ENCODE data around the gene CERCAM. TPM values are rescaled to one million over a fixed set of nuclear protein-coding genes. Genes with fewer than 3 reads are reported as not detected.
A peak's percentile ranks its signal among the peaks of the same experiment; 100 is the strongest.

CERCAM gene
- total and polyA plus RNA-seq, 12 donors, result 3.5 to 30.4 (median 10.0) TPM

GRCh38 chr9:128454991-128455390 is 34.3 kb downstream of the CERCAM start:
- no peak for TF ChIP-seq CTCF (IDR thresholded peaks at IDR 0.05)
- H3K27me3 ChIP-seq, result no peaks in the 10 kb centered on the region
- no peak for DNase-seq
- no peaks in the 10 kb centered on the region for H3K9me3 ChIP-seq
- H3K4me3 ChIP-seq, result no peak overlapping the region
- peaks cover 0 to 33% (median 15%) of the 10 kb centered on the region in 9 donors for H3K4me1 ChIP-seq
- ATAC-seq, result no peak
- intact Hi-C loops (cut with DNase I), result loop anchor here in 4 of 10 donors (2.0 to 10.0 kb wide), 3 partner anchors 16 to 100 kb away; partner anchors contain the start of gene SPTAN1 (in 3 of the 4)
- H3K36me3 ChIP-seq, result peaks cover 0 to 12% (median under 1%) of the 10 kb centered on the region in 9 donors
- 87 to 88% methylated on average over 14 of the region's 14 CpGs for WGBS, 2 donors
- no peak overlapping the region for H3K27ac ChIP-seq

GRCh38 chr9:128455849-128456612 is 35.4 kb downstream of the CERCAM start, which contains the start of gene ODF2:
Gene ODF2 (plus strand): TSS chr9:128456006. CDS start chr9:128456092, 86 bp downstream.
- Histone ChIP-seq H3K4me1 (peaks cover 0 to 33% (median 15%) of the 10 kb centered on the region in 9 donors), H3K27ac (peak within 1 kb of the TSS; percentile 70 to 94 (median 90)), H3K4me3 (peak within 1 kb of the TSS; percentile 54 to 98 (median 87)), H3K27me3 (no peaks in the 10 kb centered on the region), H3K9me3 (no peaks in the 10 kb centered on the region), H3K36me3 (peaks cover 0 to 22% (median 10%) of the 10 kb centered on the region in 9 donors)
- ATAC-seq, result peak; percentile 93 to 98 (median 96)
- TF ChIP-seq CTCF (IDR thresholded peaks at IDR 0.05), result no peak
- peak; percentile 98 to 99 for DNase-seq
- 0% methylated on average over 73 to 82 of the region's 82 CpGs for WGBS, 2 donors
- intact Hi-C loops (cut with DNase I), result loop anchor here in 4 of 10 donors (2.0 to 10.0 kb wide), 3 partner anchors 17 to 99 kb away; partner anchors contain the start of gene SPTAN1 (in 3 of the 4)

- Histone ChIP-seq H3K4me1 (peaks cover 0 to 33% (median 15%) of the 10 kb centered on the region in 9 donors), H3K4me3 (peak overlapping the region; percentile 54 to 98 (median 87)), H3K27me3 (no peaks in the 10 kb centered on the region), H3K36me3 (peaks cover 0 to 28% (median 11%) of the 10 kb centered on the region in 9 donors), H3K9me3 (no peaks in the 10 kb centered on the region), H3K27ac (peak overlapping the region in 9 of 10 donors; percentile 78 to 94 (median 90))
- intact Hi-C loops (cut with DNase I), result loop anchor here in 3 of 10 donors (5.0 to 10.0 kb wide), 2 partner anchors 96 to 98 kb away; partner anchors contain the start of gene SPTAN1 (in 3 of the 3)
- DNase-seq (peak; percentile 68 to 71), ATAC-seq (peak; percentile 66 to 83 (median 74))
- 0 to 1% methylated on average over 45 to 48 of the region's 48 CpGs for WGBS, 2 donors
- TF ChIP-seq CTCF (IDR thresholded peaks at IDR 0.05), result peak in 2 of 9 donors; percentile 7 to 10
Observed at GRCh38 chr9:128456613-128457061, 36.0 kb downstream of the CERCAM start.

GRCh38 chr9:128457207-128457606 is 36.5 kb downstream of the CERCAM start:
- no peak for TF ChIP-seq CTCF (IDR thresholded peaks at IDR 0.05)
- Histone ChIP-seq H3K4me1 (peaks cover 0 to 33% (median 15%) of the 10 kb centered on the region in 9 donors), H3K4me3 (peak overlapping the region; percentile 54 to 98 (median 87)), H3K9me3 (no peaks in the 10 kb centered on the region), H3K36me3 (peaks cover 0 to 34% (median 15%) of the 10 kb centered on the region in 9 donors), H3K27ac (peak overlapping the region in 2 of 10 donors; percentile 89 to 90), H3K27me3 (no peaks in the 10 kb centered on the region)
- ATAC-seq (no peak), DNase-seq (no peak)
- intact Hi-C loops (cut with DNase I), result loop anchor here in 3 of 10 donors (5.0 to 10.0 kb wide), 2 partner anchors 95 to 98 kb away; partner anchors contain the start of gene SPTAN1 (in 3 of the 3)
- WGBS, 2 donors, result 52 to 53% methylated on average over 14 of the region's 14 CpGs

All from heart right ventricle (tissue), 16 donors.